A549 treated with DMSO at 1 μM for 4 hours (cell line): Measurements from ENCODE around the gene UBFD1. TPM values are rescaled to one million over a fixed set of nuclear protein-coding genes. Genes with fewer than 3 reads are reported as not detected.

Source experiments
- total RNA-seq: library from RNA; stranded (reverse); fragments of 200-300 nt; extraction: Qiagen RNA extraction; gene quantifications from 5 replicates; pipeline ENCODE4 v1.2.3, GENCODE V29; 2022; ENCODE audit warnings: low read depth

Gene UBFD1
- total RNA-seq: 38.3 to 59.3 TPM (median 56.7 TPM) in 5 replicates

GRCh38 chr16:23556881-23557778 lies at the start of gene UBFD1, which contains the start of gene EARS2:
TSS of gene UBFD1 (plus strand) at chr16:23557727. CDS start at chr16:23557743, 16 bp downstream.
TSS of gene EARS2 (minus strand) at chr16:23557350. CDS start at chr16:23557343, 7 bp downstream.

GRCh38 chr16:23510164-23510914 lies 47.2 kb upstream of the UBFD1 start, which contains the start of gene GGA2:
TSS of gene GGA2 (minus strand) at chr16:23510494. CDS start at chr16:23510411, 83 bp downstream.

GRCh38 chr16:23595951-23596720 lies 38.6 kb downstream of the UBFD1 start, which contains the start of gene NDUFAB1:
TSS of gene NDUFAB1 (minus strand) at chr16:23596316. CDS start at chr16:23596290, 26 bp downstream.

Other genes starting within 250 kb of the UBFD1 start
- 14.7 to 18.6 TPM (median 17.8 TPM) in 5 replicates for gene COG7, start 104.5 kb upstream of the UBFD1 start, total RNA-seq
- 30.8 to 35.3 TPM (median 33.6 TPM) in 5 replicates for gene GGA2, start 47.2 kb upstream of the UBFD1 start, total RNA-seq
- 22.5 to 36.8 TPM (median 34.5 TPM) in 5 replicates for gene EARS2, start 377 bp upstream of the UBFD1 start, total RNA-seq
- gene NDUFAB1, start 38.6 kb downstream of the UBFD1 start, total RNA-seq: 156 to 189 TPM (median 181 TPM) in 5 replicates
- 11.3 to 14.4 TPM (median 13.4 TPM) in 5 replicates for gene PALB2, start 83.6 kb downstream of the UBFD1 start, total RNA-seq
- gene DCTN5, start 83.7 kb downstream of the UBFD1 start, total RNA-seq: 67.8 to 83.8 TPM (median 76.4 TPM) in 5 replicates
- 150 to 180 TPM (median 164 TPM) in 5 replicates for gene PLK1, start 121.2 kb downstream of the UBFD1 start, total RNA-seq
- not detected in 5 replicates for gene ERN2, start 155.5 kb downstream of the UBFD1 start, total RNA-seq
- not detected in 5 replicates for gene CHP2, start 197.3 kb downstream of the UBFD1 start, total RNA-seq